GM12801 (cell line): ENCODE results near the gene LRMDA.

ENCODE experiments used
- TF ChIP-seq, protein P1 (sequence below): IDR thresholded peaks from one replicate; pipeline ENCODE4 v1.5.1; 2011; ENCODE audit warnings: control low read depth; ENCODE audit not compliant: insufficient read length; ENCODE audit errors: extremely low read depth

Gene LRMDA

DNA sequence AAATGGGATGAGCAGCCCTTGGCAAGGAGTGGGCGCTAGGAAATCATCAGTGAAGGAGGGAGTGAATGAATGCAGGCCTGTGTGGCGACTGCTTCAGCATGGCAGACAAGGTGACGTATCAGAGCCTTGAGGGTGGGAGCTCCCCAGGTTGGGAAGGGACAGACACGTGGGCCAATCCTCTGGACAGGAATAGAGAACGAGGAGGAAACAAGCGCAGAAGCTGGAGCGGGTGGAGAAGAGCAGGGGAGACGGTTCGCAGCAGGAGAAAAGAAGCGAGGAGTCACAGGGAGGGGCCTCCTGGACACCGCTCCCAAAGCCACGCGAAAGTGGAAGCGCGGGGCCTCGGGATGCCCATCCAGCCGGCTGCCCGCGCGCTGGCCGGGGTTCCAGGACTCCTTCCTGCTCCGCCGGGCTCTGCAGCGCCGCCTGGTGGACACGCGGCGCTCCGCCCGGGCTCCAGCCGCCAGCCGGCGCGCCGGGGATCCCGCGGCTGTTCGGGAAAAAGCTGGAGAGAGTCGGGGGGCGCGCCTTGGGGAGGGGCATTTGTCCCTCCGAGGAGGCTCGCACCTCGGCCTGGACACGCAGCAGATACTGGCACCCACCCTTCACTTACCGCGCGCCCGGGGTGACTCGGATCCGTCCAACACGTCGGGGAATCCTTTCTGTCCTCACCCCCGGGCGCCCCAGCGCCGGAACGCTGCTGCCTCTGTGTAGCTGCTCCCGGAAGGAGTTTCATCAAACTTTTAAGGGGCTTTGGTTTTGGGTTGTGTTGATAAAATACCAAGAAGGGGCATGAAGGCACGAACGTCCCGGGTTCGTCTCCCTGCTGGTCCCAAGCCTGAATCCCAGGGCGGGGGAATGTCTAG, 36.1 kb upstream of the LRMDA start:
- TF ChIP-seq, protein P1, sequence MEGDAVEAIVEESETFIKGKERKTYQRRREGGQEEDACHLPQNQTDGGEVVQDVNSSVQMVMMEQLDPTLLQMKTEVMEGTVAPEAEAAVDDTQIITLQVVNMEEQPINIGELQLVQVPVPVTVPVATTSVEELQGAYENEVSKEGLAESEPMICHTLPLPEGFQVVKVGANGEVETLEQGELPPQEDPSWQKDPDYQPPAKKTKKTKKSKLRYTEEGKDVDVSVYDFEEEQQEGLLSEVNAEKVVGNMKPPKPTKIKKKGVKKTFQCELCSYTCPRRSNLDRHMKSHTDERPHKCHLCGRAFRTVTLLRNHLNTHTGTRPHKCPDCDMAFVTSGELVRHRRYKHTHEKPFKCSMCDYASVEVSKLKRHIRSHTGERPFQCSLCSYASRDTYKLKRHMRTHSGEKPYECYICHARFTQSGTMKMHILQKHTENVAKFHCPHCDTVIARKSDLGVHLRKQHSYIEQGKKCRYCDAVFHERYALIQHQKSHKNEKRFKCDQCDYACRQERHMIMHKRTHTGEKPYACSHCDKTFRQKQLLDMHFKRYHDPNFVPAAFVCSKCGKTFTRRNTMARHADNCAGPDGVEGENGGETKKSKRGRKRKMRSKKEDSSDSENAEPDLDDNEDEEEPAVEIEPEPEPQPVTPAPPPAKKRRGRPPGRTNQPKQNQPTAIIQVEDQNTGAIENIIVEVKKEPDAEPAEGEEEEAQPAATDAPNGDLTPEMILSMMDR = no peak

DNA sequence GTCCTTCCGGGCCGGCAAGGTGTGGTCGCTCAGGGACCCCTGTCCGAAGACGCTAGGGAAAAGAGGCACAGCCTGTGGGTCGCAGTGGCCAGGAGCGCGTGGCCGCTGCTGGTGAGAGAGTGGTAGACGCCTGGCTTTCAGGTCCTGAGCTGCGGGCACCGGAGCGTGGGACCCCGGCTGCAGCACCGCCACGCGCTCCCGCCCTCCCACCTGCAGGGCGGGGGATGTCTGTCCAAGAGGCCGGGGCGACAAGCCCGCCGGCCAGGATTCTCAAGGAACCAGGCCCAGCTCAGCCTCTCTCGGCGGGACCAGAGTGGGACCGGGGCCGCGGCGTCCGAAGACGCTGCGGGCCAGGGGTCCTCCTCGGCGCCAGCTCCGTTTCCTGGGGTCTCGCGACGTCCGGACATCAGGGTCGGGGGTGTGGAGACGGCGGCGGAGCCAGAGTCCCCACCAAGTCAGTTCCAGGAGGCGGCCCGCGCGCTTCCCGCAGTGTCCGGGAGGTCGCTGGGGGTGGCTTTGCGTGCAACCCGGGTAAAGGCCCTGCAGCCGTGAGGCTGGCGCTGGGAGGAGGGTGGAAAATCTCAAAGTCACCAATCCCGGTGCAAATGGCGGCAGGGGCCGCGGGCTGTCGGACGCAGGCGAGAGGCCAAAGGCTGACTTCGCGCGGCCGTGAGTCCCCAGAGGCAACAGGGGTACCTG, 35.3 kb upstream of the LRMDA start:
- TF ChIP-seq, protein P1 = no peak

DNA sequence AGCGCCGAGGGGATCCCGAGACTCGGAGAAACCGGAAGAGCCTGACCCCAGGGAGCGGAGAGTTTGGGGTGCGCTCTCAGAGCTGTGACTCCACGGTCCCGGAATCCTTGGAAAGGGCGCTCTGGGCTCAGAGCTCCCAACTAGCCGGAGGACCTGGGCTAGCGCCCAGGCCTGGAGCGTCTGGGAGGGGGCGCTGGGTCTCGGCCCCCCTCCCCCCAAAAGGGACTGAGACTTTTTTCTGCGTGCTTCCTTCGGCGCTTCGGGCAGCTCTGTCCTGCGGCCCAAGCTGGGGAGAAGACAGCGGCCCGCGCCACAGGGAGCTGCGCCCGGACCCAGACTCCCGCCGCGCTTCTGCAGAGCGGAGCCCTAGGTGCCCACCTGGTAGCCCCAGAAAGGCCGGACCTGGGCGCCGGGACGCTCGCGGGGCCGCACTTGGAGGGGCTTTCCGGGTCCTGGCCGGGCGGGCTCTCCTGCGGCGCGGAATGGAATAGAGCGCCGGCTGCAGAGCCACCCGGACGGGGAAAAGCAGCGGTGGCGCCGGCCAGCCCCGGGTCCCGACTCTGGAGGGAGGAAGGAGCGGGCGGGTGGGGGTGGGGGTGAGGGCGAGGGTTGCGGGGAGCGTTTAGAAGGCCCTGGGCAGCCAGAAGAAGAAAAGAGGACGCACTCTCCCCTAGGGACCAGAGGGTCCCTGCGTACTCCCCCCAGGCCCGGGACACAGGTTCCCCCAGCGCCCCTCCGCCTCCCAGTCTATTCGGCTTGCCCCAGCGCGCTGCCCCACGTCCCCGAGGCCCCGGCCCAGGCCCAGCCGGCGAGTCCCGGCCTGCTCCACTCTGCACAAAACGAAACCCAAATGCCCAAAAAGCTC, 34.6 kb upstream of the LRMDA start:
- TF ChIP-seq, protein P1 = no peak

DNA sequence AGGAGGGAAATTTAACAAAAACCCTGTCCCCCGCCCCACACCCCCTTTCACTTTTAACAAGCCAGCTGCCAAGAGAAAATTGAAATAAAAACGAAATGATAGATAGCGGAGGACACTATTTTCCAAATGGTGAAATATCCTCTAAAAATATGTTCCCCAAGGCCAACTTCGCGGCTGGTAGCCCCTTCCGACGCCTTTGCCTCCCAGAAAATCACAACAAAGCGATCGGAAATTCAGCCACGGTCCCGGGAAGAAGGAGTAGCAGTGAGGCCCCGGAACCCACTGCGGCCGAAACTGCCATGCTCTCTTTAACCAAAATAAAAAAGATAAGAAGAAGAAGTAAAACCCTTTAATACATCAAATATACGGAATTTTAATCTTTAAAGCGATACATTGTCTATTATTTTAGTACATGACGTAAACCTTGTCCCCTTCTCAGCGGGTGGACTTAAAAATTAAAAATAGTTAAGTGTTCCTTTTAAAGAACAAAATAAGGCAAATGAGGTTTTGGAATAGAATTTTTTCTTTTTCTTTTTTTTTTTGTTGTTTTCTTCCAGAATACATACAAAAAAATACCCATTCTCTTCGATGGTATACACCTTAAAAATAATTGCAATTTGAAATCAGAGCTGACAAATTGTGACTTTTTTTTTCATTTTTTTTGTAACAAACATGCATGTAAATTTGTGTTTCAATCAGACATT, 33.8 kb upstream of the LRMDA start:
- TF ChIP-seq, protein P1 = no peak

DNA sequence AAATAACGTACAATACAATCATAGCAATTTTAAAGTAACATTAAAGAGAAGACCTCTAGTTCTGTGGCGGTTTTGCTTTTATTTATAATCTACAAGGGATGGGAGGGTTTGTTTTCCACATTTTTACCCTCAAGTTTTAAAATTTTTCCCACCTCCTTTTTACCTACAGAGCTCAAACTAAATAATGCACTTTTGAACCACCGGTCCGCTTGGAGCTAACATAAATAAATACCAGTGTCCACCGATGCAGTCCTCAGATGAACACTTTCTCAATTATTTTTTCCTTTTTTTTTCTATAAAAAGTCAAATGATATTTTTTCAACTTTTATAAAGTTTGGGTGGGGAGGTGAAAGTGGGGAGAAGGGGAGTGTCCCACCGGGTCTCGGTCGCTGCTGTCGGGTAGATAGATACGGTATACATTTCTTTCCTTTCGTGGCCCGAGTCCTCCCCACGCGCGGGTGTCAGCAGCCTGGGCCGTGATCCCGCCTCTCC, 33.2 kb upstream of the LRMDA start:
- TF ChIP-seq, protein P1 = no peak

DNA sequence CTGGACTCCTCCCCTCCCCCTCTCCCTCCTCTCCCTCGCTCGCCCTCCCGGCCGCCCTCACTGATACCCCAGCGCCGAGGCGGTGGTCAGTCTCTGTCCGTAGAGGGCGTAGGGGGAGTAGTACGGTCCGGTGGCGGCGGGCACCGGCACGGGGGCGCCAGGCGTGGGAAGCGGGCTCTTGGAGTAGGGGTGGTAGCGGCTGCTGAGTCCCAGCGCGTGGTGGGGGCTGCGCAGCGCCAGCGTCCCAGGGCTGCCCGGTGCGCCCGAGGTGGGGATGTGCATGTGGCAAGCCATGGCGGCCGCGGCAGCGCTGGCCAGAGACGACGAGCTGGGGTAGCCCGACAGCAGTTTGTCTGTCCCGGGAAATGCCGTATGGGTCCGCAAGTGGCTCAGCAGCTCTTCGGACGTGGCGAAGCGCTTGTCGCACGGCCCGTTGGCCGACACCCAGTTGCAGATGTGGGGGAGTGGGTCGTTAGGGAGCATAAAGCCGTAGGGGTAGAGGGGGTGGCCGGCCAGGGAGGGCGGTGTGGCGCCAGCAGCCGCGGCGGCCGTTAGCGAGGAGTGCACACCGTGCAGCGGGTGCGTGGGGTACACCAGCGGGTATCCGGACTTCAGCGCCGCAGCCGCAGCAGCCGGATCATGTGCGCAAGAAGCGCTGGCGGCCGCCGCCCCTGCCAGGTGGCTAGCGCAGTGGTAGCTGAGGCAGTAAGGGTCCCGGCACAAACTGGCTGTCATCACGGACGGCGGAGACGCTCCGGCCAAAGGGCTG, 32.5 kb upstream of the LRMDA start:
- TF ChIP-seq, protein P1 = no peak
